ENCODE data around the gene DPEP2.

DPEP2 gene

GRCh38 chr16:67977469-67978227 is 21.6 kb downstream of the DPEP2 start:
- no peaks in the 10 kb centered on the region for H4K20me1 ChIP-seq (ENCODE audit: insufficient read depth, low read length, poor library complexity, severe bottlenecking)
- H3K36me3 ChIP-seq (ENCODE audit: insufficient read depth, low read length), result no peaks in the 10 kb centered on the region
- no peaks in the 10 kb centered on the region for H3K79me2 ChIP-seq (ENCODE audit: insufficient read depth, low read length)
- no peaks in the 10 kb centered on the region for H3K9me2 ChIP-seq (replicated peaks; ENCODE audit: low read depth, low read length)
- H3K27me3 ChIP-seq (ENCODE audit: insufficient read depth, low read length, poor library complexity, severe bottlenecking), result no peaks in the 10 kb centered on the region
- no peaks in the 10 kb centered on the region for H3K9me3 ChIP-seq (ENCODE audit: insufficient read depth, low read depth, low read length)
- no peak overlapping the region for H3K4me3 ChIP-seq (ENCODE audit: low read length, poor library complexity, severe bottlenecking)
- H3K4me1 ChIP-seq (ENCODE audit: insufficient read depth, low read length, poor library complexity, severe bottlenecking), result no peaks in the 10 kb centered on the region
- no peak for TF ChIP-seq CTCF (conservative IDR thresholded peaks at IDR 0.05; ENCODE audit: low read length)
- TF ChIP-seq EZH2phosphoT487 (IDR thresholded peaks at IDR 0.05; ENCODE audit: borderline replicate concordance), result no peak
- H3K9ac ChIP-seq (ENCODE audit: low read depth, low read length, poor library complexity, severe bottlenecking), result no peak overlapping the region
- H3F3A ChIP-seq (ENCODE audit: low read depth), result no peaks in the 10 kb centered on the region
- H2AFZ ChIP-seq (ENCODE audit: low read length), result no peak overlapping the region
- H3K4me2 ChIP-seq (ENCODE audit: low read depth, low read length, poor library complexity, severe bottlenecking), result no peak overlapping the region

- no peaks in the 10 kb centered on the region for H3K9me2 ChIP-seq (replicated peaks; ENCODE audit: low read depth, low read length)
- no peak overlapping the region for H3K4me3 ChIP-seq (ENCODE audit: low read length, poor library complexity, severe bottlenecking)
- TF ChIP-seq CTCF (conservative IDR thresholded peaks at IDR 0.05; ENCODE audit: low read length) (no peak), EZH2phosphoT487 (IDR thresholded peaks at IDR 0.05; ENCODE audit: borderline replicate concordance) (no peak)
- H3F3A ChIP-seq (ENCODE audit: low read depth), result no peaks in the 10 kb centered on the region
- no peaks in the 10 kb centered on the region for H3K4me1 ChIP-seq (ENCODE audit: insufficient read depth, low read length, poor library complexity, severe bottlenecking)
- H3K27me3 ChIP-seq (ENCODE audit: insufficient read depth, low read length, poor library complexity, severe bottlenecking), result no peaks in the 10 kb centered on the region
- H3K79me2 ChIP-seq (ENCODE audit: insufficient read depth, low read length), result no peaks in the 10 kb centered on the region
- no peaks in the 10 kb centered on the region for H3K36me3 ChIP-seq (ENCODE audit: insufficient read depth, low read length)
- H4K20me1 ChIP-seq (ENCODE audit: insufficient read depth, low read length, poor library complexity, severe bottlenecking), result no peaks in the 10 kb centered on the region
- H3K9me3 ChIP-seq (ENCODE audit: insufficient read depth, low read depth, low read length), result no peaks in the 10 kb centered on the region
- H2AFZ ChIP-seq (ENCODE audit: low read length), result no peak overlapping the region
- no peak overlapping the region for H3K9ac ChIP-seq (ENCODE audit: low read depth, low read length, poor library complexity, severe bottlenecking)
- no peak overlapping the region for H3K4me2 ChIP-seq (ENCODE audit: low read depth, low read length, poor library complexity, severe bottlenecking)
Measured at GRCh38 chr16:67977005-67977404, 22.3 kb downstream of the DPEP2 start.

- H3K36me3 ChIP-seq (ENCODE audit: insufficient read depth, low read length), result no peaks in the 10 kb centered on the region
- H3K79me2 ChIP-seq (ENCODE audit: insufficient read depth, low read length), result no peaks in the 10 kb centered on the region
- H3K4me3 ChIP-seq (ENCODE audit: low read length, poor library complexity, severe bottlenecking), result no peak overlapping the region
- H3K9ac ChIP-seq (ENCODE audit: low read depth, low read length, poor library complexity, severe bottlenecking), result no peak overlapping the region
- no peaks in the 10 kb centered on the region for H3F3A ChIP-seq (ENCODE audit: low read depth)
- no peaks in the 10 kb centered on the region for H3K4me1 ChIP-seq (ENCODE audit: insufficient read depth, low read length, poor library complexity, severe bottlenecking)
- H4K20me1 ChIP-seq (ENCODE audit: insufficient read depth, low read length, poor library complexity, severe bottlenecking), result no peaks in the 10 kb centered on the region
- no peak for TF ChIP-seq CTCF (conservative IDR thresholded peaks at IDR 0.05; ENCODE audit: low read length)
- TF ChIP-seq EZH2phosphoT487 (IDR thresholded peaks at IDR 0.05; ENCODE audit: borderline replicate concordance), result no peak
- H3K4me2 ChIP-seq (ENCODE audit: low read depth, low read length, poor library complexity, severe bottlenecking), result no peak overlapping the region
- H3K9me3 ChIP-seq (ENCODE audit: insufficient read depth, low read depth, low read length), result no peaks in the 10 kb centered on the region
- H3K27me3 ChIP-seq (ENCODE audit: insufficient read depth, low read length, poor library complexity, severe bottlenecking), result no peaks in the 10 kb centered on the region
- no peak overlapping the region for H2AFZ ChIP-seq (ENCODE audit: low read length)
- H3K9me2 ChIP-seq (replicated peaks; ENCODE audit: low read depth, low read length), result no peaks in the 10 kb centered on the region
Measured at GRCh38 chr16:67976205-67976604, 23.1 kb downstream of the DPEP2 start.

Data from Loucy (cell line).